Progenitor cell of endocrine pancreas (in vitro differentiated cells): ENCODE results near the gene GPR3. TPM values are rescaled to one million over a fixed set of nuclear protein-coding genes. Genes with fewer than 3 reads are reported as not detected.

Experiments used
- DNase-seq: peaks from one replicate; pipeline ENCODE4 v3.0.0; 2021; ENCODE audit warnings: low spot score; ENCODE audit not compliant: unreplicated experiment
- H3K27ac Mint-ChIP-seq: 2 replicates; pipeline ENCODE4 v1.8.0; 2021; ENCODE audit warnings: mild to moderate bottlenecking, moderate library complexity, mixed read lengths
- H3K27me3 Mint-ChIP-seq: 2 replicates; pipeline ENCODE4 v1.8.0; 2021; ENCODE audit warnings: mixed read lengths
- H3K36me3 Mint-ChIP-seq: 2 replicates; pipeline ENCODE4 v1.8.0; 2022; ENCODE audit warnings: mixed read lengths; ENCODE audit not compliant: insufficient read depth
- H3K4me1 Mint-ChIP-seq: 2 replicates; pipeline ENCODE4 v1.8.0; 2021; ENCODE audit warnings: low read depth, mixed read lengths
- H3K4me3 Mint-ChIP-seq: 2 replicates; pipeline ENCODE4 v1.8.0; 2021; ENCODE audit warnings: low read depth, mild to moderate bottlenecking, moderate library complexity, mixed read lengths
- H3K9me3 Mint-ChIP-seq: 2 replicates; pipeline ENCODE4 v1.8.0; 2021; ENCODE audit warnings: low read depth, mixed read lengths
- CTCF ChIP-seq: fragments of 200-600 bp; sonication (generic); IDR thresholded peaks from one replicate; pipeline ENCODE4 v1.5.0; 2021; ENCODE audit warnings: antibody characterized with exemption, mild to moderate bottlenecking; ENCODE audit not compliant: unreplicated experiment
- total RNA-seq: library from RNA; stranded (reverse); gene quantifications from 2 replicates; pipeline ENCODE4 v1.2.1, GENCODE V29; 2021

GPR3 gene
- total RNA-seq, 1 donor from 2014 or later, result 1.1 TPM

GRCh38 chr1:27397749-27398148 is 5.3 kb downstream of the GPR3 start:
- Mint-ChIP-seq H3K36me3 (no peaks in the 10 kb centered on the region), H3K4me3 (no peak overlapping the region), H3K4me1 (peaks cover 4% of the 10 kb centered on the region), H3K9me3 (no peaks in the 10 kb centered on the region), H3K27me3 (peaks cover 2% of the 10 kb centered on the region), H3K27ac (peak overlapping the region; percentile 45)
- TF ChIP-seq CTCF, result no peak
- DNase-seq, result no peak

- DNase-seq, result no peak
- Mint-ChIP-seq H3K27me3 (peaks cover 2% of the 10 kb centered on the region), H3K27ac (peak overlapping the region; percentile 37), H3K36me3 (no peaks in the 10 kb centered on the region), H3K9me3 (no peaks in the 10 kb centered on the region), H3K4me3 (no peak overlapping the region), H3K4me1 (peaks cover 4% of the 10 kb centered on the region)
- TF ChIP-seq CTCF, result no peak
Observed at GRCh38 chr1:27398405-27399149, 6.2 kb downstream of the GPR3 start.

- Mint-ChIP-seq H3K9me3 (no peaks in the 10 kb centered on the region), H3K36me3 (no peaks in the 10 kb centered on the region), H3K4me1 (peaks cover 4% of the 10 kb centered on the region), H3K27ac (peak overlapping the region; percentile 37), H3K27me3 (peaks cover 2% of the 10 kb centered on the region), H3K4me3 (no peak overlapping the region)
- no peak for TF ChIP-seq CTCF
- no peak for DNase-seq
Observed at GRCh38 chr1:27399251-27400025, 7.0 kb downstream of the GPR3 start.

DNA sequence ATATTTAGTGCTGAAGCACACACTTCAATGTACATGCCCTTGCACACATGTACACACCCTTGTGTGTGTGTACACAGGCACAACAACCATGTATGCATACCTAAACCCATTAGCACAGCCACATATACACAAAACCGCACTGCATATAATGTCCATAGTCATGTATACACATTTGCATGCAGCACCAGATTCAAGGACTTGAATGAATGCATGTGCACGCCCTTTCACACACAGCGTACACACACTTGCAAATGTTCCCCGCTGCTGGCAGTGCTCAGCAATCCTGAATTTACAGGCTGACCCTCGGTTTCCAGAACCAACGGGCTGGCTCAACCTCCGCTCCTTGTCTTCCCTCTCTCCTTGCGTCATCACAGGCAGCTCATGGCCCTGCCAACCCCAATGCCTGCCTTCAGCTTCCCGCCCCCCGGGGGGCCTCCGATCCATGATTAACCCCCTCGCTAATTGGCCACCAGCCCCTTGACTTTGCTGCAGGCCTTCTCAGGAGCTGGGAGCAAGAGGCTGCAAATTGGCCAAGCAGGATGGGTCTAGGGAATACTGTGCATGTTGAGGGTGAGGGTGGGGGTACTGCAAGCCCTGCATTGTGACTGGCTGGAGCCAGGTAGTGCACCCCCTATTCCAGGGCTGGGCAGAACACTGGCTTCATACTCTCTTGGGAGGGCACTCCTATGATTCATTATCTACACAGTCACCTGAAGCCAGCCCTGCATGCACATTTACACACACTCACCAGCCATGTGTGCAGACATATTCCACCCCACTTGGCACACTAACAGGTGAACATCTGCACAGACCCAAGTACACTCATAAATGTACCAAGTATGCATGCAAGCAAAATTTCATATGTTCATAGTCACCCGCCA is 7.9 kb downstream of the GPR3 start:
- Mint-ChIP-seq H3K36me3 (no peaks in the 10 kb centered on the region), H3K27ac (no peak overlapping the region), H3K27me3 (no peaks in the 10 kb centered on the region), H3K4me3 (no peak overlapping the region), H3K4me1 (peaks cover 4% of the 10 kb centered on the region), H3K9me3 (no peaks in the 10 kb centered on the region)
- DNase-seq, result no peak
- TF ChIP-seq CTCF, result no peak

- no peaks in the 10 kb centered on the region for H3K36me3 Mint-ChIP-seq
- no peak overlapping the region for H3K27ac Mint-ChIP-seq
- no peaks in the 10 kb centered on the region for H3K9me3 Mint-ChIP-seq
- H3K4me1 Mint-ChIP-seq, result peaks cover 4% of the 10 kb centered on the region
- H3K27me3 Mint-ChIP-seq, result no peaks in the 10 kb centered on the region
- H3K4me3 Mint-ChIP-seq, result no peak overlapping the region
- TF ChIP-seq CTCF, result no peak
- DNase-seq, result no peak
Observed at GRCh38 chr1:27400963-27401341, 8.5 kb downstream of the GPR3 start.
